Endometrial microvascular endothelial cells (primary cell): ENCODE data around the gene KLHL26. TPM values are rescaled to one million over a fixed set of nuclear protein-coding genes. Genes with fewer than 3 reads are reported as not detected.

Experiments
- total RNA-seq: library from RNA; depleted of rRNA; stranded (reverse); fragments of >200 nt; gene quantifications from one replicate; pipeline ENCODE4 v1.2.3, GENCODE V29; 2015; ENCODE audit errors: inconsistent ontology term

KLHL26 gene
- total RNA-seq, 1 donor from 2014 or later, result 1.5 TPM

Other genes starting within 250 kb of the KLHL26 start
- not detected for gene LRRC25, start 239.4 kb upstream of the KLHL26 start, total RNA-seq
- 174 TPM for gene SSBP4, start 217.6 kb upstream of the KLHL26 start, total RNA-seq
- 22.4 TPM for gene ISYNA1, start 198.9 kb upstream of the KLHL26 start, total RNA-seq
- gene ELL, start 115.0 kb upstream of the KLHL26 start, total RNA-seq, result 18.6 TPM
- gene FKBP8, start 93.5 kb upstream of the KLHL26 start, total RNA-seq, result 223 TPM
- 194 TPM for gene KXD1, start 79.2 kb upstream of the KLHL26 start, total RNA-seq
- gene UBA52, start 65.2 kb upstream of the KLHL26 start, total RNA-seq, result 931 TPM
- gene REX1BD, start 48.2 kb upstream of the KLHL26 start, total RNA-seq, result 65.9 TPM
- 0.84 TPM for gene CRLF1, start 30.2 kb upstream of the KLHL26 start, total RNA-seq
- gene TMEM59L, start 24.2 kb upstream of the KLHL26 start, total RNA-seq, result not detected
- gene CRTC1, start 46.7 kb downstream of the KLHL26 start, total RNA-seq, result 2.3 TPM
- gene COMP, start 154.3 kb downstream of the KLHL26 start, total RNA-seq, result not detected
- 51.3 TPM for gene UPF1, start 194.9 kb downstream of the KLHL26 start, total RNA-seq